Measurements from ENCODE around the gene BNC2.

DNA sequence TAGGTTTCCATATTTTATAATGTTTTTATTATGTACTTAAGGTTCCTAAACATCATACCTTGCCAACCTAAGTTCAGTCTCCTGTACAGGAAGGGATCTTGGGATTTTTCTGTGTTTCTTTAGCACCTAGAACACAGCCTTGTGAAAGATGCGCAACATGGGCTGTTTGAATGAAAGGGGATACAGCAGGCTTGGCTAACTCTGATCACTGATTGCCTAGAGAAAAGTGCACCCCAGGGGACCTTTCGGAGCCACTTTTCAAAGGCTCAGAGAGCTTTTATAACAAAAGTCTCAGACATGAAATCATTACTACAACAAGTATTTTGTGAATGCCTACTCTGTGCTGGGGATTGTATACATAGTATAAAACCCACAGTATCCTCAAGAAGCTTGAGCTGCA is 261.6 kb downstream of the BNC2 start:
- TF ChIP-seq, protein P1, sequence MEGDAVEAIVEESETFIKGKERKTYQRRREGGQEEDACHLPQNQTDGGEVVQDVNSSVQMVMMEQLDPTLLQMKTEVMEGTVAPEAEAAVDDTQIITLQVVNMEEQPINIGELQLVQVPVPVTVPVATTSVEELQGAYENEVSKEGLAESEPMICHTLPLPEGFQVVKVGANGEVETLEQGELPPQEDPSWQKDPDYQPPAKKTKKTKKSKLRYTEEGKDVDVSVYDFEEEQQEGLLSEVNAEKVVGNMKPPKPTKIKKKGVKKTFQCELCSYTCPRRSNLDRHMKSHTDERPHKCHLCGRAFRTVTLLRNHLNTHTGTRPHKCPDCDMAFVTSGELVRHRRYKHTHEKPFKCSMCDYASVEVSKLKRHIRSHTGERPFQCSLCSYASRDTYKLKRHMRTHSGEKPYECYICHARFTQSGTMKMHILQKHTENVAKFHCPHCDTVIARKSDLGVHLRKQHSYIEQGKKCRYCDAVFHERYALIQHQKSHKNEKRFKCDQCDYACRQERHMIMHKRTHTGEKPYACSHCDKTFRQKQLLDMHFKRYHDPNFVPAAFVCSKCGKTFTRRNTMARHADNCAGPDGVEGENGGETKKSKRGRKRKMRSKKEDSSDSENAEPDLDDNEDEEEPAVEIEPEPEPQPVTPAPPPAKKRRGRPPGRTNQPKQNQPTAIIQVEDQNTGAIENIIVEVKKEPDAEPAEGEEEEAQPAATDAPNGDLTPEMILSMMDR (IDR thresholded peaks at IDR 0.05; ENCODE audit: low read length), result no peak
- no peak for TF ChIP-seq EZH2 (optimal IDR thresholded peaks at IDR 0.05; ENCODE audit: low read depth, low read length)
- TF ChIP-seq EZH2phosphoT487 (IDR thresholded peaks at IDR 0.05; ENCODE audit: low read length), result no peak

Data from MM.1S (cell line).